Measurements from ENCODE around the gene GRID1. TPM values are rescaled to one million over a fixed set of nuclear protein-coding genes. Genes with fewer than 3 reads are reported as not detected.

GRID1 gene
- 0.10 TPM in 1 of 2 replicates, not detected in the other for total RNA-seq (2022)
- Bru-seq, nascent RNA: percentile 10 among the genes with signal in this experiment
- percentile 5 among the genes with signal in this experiment for BruChase-seq, experiment 1, labeled RNA remaining after a 6-hour chase
- percentile 5 among the genes with signal in this experiment for BruChase-seq, experiment 2, labeled RNA remaining after a 2-hour chase
- long read RNA-seq: 0 reads

DNA sequence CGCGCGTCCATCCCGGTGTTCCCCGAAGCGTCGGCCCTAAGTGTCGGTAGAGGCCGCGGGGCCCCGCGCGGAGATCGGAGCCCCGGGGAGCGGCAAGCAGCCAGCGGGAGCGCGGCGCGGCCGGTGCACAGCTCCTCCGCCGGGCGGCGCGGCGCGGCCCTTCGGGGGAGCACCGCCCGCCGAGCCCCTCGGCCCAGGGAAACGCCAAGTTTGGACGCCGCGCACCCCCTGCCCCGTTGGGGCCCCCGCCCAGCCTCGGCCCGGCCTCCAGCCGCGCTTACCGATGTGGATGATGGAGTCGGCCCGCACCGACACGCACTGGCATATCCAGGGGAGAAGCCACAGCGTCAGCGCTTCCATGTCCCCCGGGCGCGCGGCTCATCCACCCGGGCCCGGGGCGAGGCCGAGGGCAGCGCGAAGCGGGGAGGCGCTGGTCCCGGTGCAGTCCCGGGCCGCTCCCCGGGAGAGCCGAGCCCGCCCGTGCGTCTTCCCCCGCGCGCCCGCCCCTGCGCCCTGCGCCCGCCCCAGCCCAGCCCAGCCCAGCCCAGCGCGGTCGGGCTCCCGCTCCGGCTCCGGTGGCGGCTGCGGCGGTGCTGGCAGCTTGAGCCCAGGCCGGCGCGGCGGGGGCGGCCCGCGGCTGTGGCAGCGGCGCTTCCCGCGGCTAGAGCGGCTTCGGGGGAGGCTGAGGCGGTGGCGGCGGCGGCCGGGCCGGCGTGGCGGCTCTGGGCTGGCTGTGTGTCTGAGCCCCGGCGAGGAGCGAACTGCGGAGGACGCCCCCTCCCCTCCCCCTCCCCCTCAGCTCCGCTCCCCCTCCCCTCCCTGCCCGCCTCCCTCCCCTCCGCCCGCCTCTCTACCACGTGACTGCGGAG, at the start of gene GRID1:
Gene GRID1 (minus strand): TSS at position 763 of the 869 bp plus-strand sequence.
- H3K4me3 Mint-ChIP-seq (ENCODE audit: low read depth, unreplicated experiment): peak within 1 kb of the TSS; percentile 62
- H3K4me1 Mint-ChIP-seq (ENCODE audit: low read depth, unreplicated experiment): peaks cover 8% of the 10 kb centered on the region
- peak; percentile 18 for DNase-seq
- TF ChIP-seq, protein P1, sequence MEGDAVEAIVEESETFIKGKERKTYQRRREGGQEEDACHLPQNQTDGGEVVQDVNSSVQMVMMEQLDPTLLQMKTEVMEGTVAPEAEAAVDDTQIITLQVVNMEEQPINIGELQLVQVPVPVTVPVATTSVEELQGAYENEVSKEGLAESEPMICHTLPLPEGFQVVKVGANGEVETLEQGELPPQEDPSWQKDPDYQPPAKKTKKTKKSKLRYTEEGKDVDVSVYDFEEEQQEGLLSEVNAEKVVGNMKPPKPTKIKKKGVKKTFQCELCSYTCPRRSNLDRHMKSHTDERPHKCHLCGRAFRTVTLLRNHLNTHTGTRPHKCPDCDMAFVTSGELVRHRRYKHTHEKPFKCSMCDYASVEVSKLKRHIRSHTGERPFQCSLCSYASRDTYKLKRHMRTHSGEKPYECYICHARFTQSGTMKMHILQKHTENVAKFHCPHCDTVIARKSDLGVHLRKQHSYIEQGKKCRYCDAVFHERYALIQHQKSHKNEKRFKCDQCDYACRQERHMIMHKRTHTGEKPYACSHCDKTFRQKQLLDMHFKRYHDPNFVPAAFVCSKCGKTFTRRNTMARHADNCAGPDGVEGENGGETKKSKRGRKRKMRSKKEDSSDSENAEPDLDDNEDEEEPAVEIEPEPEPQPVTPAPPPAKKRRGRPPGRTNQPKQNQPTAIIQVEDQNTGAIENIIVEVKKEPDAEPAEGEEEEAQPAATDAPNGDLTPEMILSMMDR (IDR thresholded peaks at IDR 0.05; ENCODE audit: unreplicated experiment): no peak
- H3K36me3 Mint-ChIP-seq (ENCODE audit: insufficient read depth, unreplicated experiment): peaks cover 5% of the 10 kb centered on the region
- H3K27ac Mint-ChIP-seq (ENCODE audit: unreplicated experiment): no peak within 1 kb of the TSS
- intact Hi-C loops (cut with micrococcal nuclease; ENCODE audit: unreplicated experiment): loop anchor here (10.0 kb wide), 1 partner anchor 821 kb away; no protein-coding TSS in a partner anchor
- CTCF ChIA-PET: interaction anchor here (0.7 kb wide), 1 partner anchor 301 kb away, joined by 3 read pairs; no protein-coding TSS in a partner anchor
- no peaks in the 10 kb centered on the region for H3K9me3 Mint-ChIP-seq (ENCODE audit: low read depth, unreplicated experiment)
- no TSS peak for BruUV-seq (replicated peaks)
- H3K27me3 Mint-ChIP-seq (ENCODE audit: unreplicated experiment): peaks cover 90% of the 10 kb centered on the region

DNA sequence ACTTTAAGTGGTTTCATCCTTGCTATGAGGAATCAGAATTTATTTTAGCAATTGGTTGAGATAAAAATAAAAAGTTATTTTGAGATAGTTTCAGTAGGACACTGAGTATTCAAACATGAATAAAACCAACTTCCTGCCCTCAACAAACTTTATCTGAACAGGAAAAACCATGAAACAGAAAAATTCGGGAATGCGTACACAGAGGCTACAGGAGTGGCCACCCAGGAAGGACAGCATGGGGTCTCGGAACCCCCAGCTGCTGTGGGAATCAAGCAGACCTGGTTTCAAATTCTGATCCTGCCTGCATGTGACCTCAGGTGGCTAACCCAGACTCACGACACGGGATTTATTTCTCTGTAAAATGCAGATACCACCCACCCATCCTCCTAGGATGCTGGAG, 49.0 kb upstream of the GRID1 start:
- TF ChIP-seq, protein P1 (IDR thresholded peaks at IDR 0.05; ENCODE audit: unreplicated experiment): no peak
- Mint-ChIP-seq H3K4me3 (ENCODE audit: low read depth, unreplicated experiment) (no peak overlapping the region), H3K27ac (ENCODE audit: unreplicated experiment) (peak overlapping the region; percentile 87), H3K4me1 (ENCODE audit: low read depth, unreplicated experiment) (peaks cover 22% of the 10 kb centered on the region), H3K27me3 (ENCODE audit: unreplicated experiment) (no peaks in the 10 kb centered on the region), H3K9me3 (ENCODE audit: low read depth, unreplicated experiment) (peaks cover 2% of the 10 kb centered on the region), H3K36me3 (ENCODE audit: insufficient read depth, unreplicated experiment) (peaks cover 11% of the 10 kb centered on the region)
- intact Hi-C loops (cut with micrococcal nuclease; ENCODE audit: unreplicated experiment): no loop called here
- DNase-seq: no peak
- CTCF ChIA-PET: interaction anchor here (0.9 kb wide), 1 partner anchor 24 kb away, joined by 3 read pairs; no protein-coding TSS in a partner anchor
- no TSS peak for BruUV-seq (replicated peaks)

DNA sequence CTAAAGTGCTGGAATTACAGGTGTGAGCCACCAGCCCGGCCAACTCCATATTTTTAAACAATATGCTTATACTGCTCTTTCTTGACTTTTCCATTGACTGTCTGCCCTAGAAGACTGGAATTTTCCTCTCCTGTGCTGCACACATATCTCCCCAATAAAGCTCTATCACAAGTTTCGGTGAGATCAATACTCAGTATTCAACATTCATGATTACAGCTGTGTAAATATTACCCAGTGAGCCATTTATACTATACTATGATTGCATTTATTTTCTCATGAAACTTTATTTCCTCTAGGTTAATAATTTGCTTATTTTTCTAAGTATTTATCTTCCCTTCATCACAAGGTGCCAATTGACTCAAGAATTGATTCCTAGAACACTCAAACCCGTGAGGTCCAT, 48.5 kb upstream of the GRID1 start:
- peaks cover 12% of the 10 kb centered on the region for H3K36me3 Mint-ChIP-seq (ENCODE audit: insufficient read depth, unreplicated experiment)
- H3K27ac Mint-ChIP-seq (ENCODE audit: unreplicated experiment): peak overlapping the region; percentile 87
- H3K4me1 Mint-ChIP-seq (ENCODE audit: low read depth, unreplicated experiment): peaks cover 26% of the 10 kb centered on the region
- H3K9me3 Mint-ChIP-seq (ENCODE audit: low read depth, unreplicated experiment): peaks cover 2% of the 10 kb centered on the region
- TF ChIP-seq, protein P1 (IDR thresholded peaks at IDR 0.05; ENCODE audit: unreplicated experiment): no peak
- no peak for DNase-seq
- peak overlapping the region; percentile 39 for H3K4me3 Mint-ChIP-seq (ENCODE audit: low read depth, unreplicated experiment)
- CTCF ChIA-PET: interaction anchor here (0.5 to 0.9 kb wide), 2 partner anchors 25 to 37 kb away, joined by 3 read pairs; no protein-coding TSS in a partner anchor
- H3K27me3 Mint-ChIP-seq (ENCODE audit: unreplicated experiment): no peaks in the 10 kb centered on the region
- BruUV-seq (replicated peaks): no TSS peak
- intact Hi-C loops (cut with micrococcal nuclease; ENCODE audit: unreplicated experiment): no loop called here

DNA sequence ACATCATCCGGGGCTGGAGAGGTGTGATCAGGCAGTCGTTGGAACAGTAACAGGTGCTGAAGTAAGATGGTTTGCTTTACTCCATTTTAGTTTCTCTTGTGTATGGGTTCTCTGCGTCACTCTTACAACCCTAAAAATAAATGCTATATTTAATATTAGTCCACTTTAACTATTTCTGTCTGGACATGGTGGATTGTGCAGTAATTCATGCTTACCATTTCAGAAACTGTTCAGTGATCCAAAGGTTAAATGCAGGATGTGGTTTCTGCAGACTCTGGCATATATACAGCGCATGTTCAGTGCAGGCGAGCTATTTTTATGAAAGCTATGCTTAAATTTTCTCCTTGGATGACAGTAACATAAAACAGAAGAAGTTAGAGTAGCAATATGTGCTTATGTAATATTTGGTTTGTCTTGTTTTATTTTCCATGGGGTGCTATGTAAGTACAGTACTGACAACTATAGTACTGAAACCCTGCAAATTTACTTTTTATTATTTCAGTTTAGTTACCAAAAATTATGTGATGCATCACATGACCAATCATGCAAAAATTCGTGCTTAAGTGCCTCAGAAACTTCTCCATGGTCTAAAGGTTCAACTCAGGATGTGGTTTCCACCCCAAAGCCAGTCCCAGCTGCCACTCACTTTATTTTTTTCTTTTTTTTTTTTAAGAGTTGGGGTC, 46.6 kb upstream of the GRID1 start:
- Mint-ChIP-seq H3K9me3 (ENCODE audit: low read depth, unreplicated experiment) (peaks cover 2% of the 10 kb centered on the region), H3K27ac (ENCODE audit: unreplicated experiment) (no peak overlapping the region), H3K4me3 (ENCODE audit: low read depth, unreplicated experiment) (no peak overlapping the region), H3K36me3 (ENCODE audit: insufficient read depth, unreplicated experiment) (peaks cover 12% of the 10 kb centered on the region), H3K27me3 (ENCODE audit: unreplicated experiment) (no peaks in the 10 kb centered on the region), H3K4me1 (ENCODE audit: low read depth, unreplicated experiment) (peaks cover 26% of the 10 kb centered on the region)
- intact Hi-C loops (cut with micrococcal nuclease; ENCODE audit: unreplicated experiment): no loop called here
- no peak for DNase-seq
- CTCF ChIA-PET: interaction anchor here (1.2 kb wide), 1 partner anchor 171 kb away, joined by 4 read pairs; no protein-coding TSS in a partner anchor
- TF ChIP-seq, protein P1 (IDR thresholded peaks at IDR 0.05; ENCODE audit: unreplicated experiment): no peak
- BruUV-seq (replicated peaks): no TSS peak
